Loucy (cell line): Measurements from ENCODE around the gene RNF125.

Experiments used
- H2AFZ ChIP-seq: fragments of 200-600 bp; sonication (generic); 2 replicates; pipeline ENCODE4 v1.6.0; 2016; ENCODE audit warnings: antibody characterized with exemption, mild to moderate bottlenecking, low read length, moderate library complexity
- H3F3A ChIP-seq: fragments of 200-600 bp; 2 replicates; pipeline ENCODE4 v1.6.0; 2016; ENCODE audit warnings: antibody characterized with exemption, low read depth, mild to moderate bottlenecking
- H3K27me3 ChIP-seq: fragments of 200-600 bp; sonication (generic); 2 replicates; pipeline ENCODE4 v1.6.1; 2014; ENCODE audit warnings: low read length, mild to moderate bottlenecking; ENCODE audit not compliant: insufficient read depth, poor library complexity, severe bottlenecking
- H3K36me3 ChIP-seq: fragments of 200-600 bp; sonication (generic); 2 replicates; pipeline ENCODE4 v1.6.1; 2016; ENCODE audit warnings: low read length; ENCODE audit not compliant: insufficient read depth
- H3K4me1 ChIP-seq: fragments of 200-600 bp; sonication (generic); 2 replicates; pipeline ENCODE4 v1.5.1; 2014; ENCODE audit warnings: low read length, mild to moderate bottlenecking; ENCODE audit not compliant: insufficient read depth, poor library complexity, severe bottlenecking
- H3K4me2 ChIP-seq: fragments of 200-600 bp; sonication (generic); 2 replicates; pipeline ENCODE4 v1.6.0; 2014; ENCODE audit warnings: antibody characterized with exemption, low read length, low read depth, mild to moderate bottlenecking; ENCODE audit not compliant: poor library complexity, severe bottlenecking
- H3K4me3 ChIP-seq: fragments of 200-600 bp; sonication (generic); 2 replicates; pipeline ENCODE4 v1.5.1; 2014; ENCODE audit warnings: low read length, mild to moderate bottlenecking, mixed read lengths; ENCODE audit not compliant: poor library complexity, severe bottlenecking
- H3K79me2 ChIP-seq: fragments of 200-600 bp; sonication (generic); 2 replicates; pipeline ENCODE4 v1.6.1; 2014; ENCODE audit warnings: low read length; ENCODE audit not compliant: insufficient read depth
- H3K9ac ChIP-seq: fragments of 200-600 bp; sonication (generic); 2 replicates; pipeline ENCODE4 v1.6.0; 2014; ENCODE audit warnings: mild to moderate bottlenecking, low read depth, low read length, moderate library complexity; ENCODE audit not compliant: poor library complexity, severe bottlenecking
- H3K9me2 ChIP-seq: fragments of 200-600 bp; sonication (generic); replicated peaks from 2 replicates; pipeline ENCODE4 v1.6.1; 2016; ENCODE audit warnings: low read depth, low read length, mixed read lengths
- H3K9me3 ChIP-seq: fragments of 200-600 bp; sonication (generic); 2 replicates; pipeline ENCODE4 v1.6.1; 2014; ENCODE audit warnings: mild to moderate bottlenecking, antibody characterized with exemption, low read length, low read depth; ENCODE audit not compliant: insufficient read depth
- H4K20me1 ChIP-seq: fragments of 200-600 bp; sonication (generic); 2 replicates; pipeline ENCODE4 v1.6.0; 2014; ENCODE audit warnings: antibody characterized with exemption, low read length, mild to moderate bottlenecking; ENCODE audit not compliant: insufficient read depth, poor library complexity, severe bottlenecking
- CTCF ChIP-seq: fragments of 200-600 bp; sonication (generic); conservative IDR thresholded peaks from 2 replicates; pipeline ENCODE4 v1.5.1; 2014; ENCODE audit warnings: mild to moderate bottlenecking, antibody characterized with exemption, low read length
- EZH2phosphoT487 ChIP-seq: fragments of 200-600 bp; IDR thresholded peaks from 2 replicates; pipeline ENCODE4 v1.6.1; 2018; ENCODE audit warnings: antibody characterized with exemption, mild to moderate bottlenecking, moderate library complexity, borderline replicate concordance

RNF125 gene

GRCh38 chr18:31976242-31976641 lies 42.4 kb upstream of the RNF125 start:
- no peak overlapping the region; the same call in 1 of the 2 replicates for H2AFZ ChIP-seq
- H3K9me2 ChIP-seq = no peaks in the 10 kb centered on the region
- no peaks in the 10 kb centered on the region for H3K27me3 ChIP-seq
- TF ChIP-seq EZH2phosphoT487 (no peak), CTCF (no peak)
- H3K4me1 ChIP-seq = no peaks in the 10 kb centered on the region
- H4K20me1 ChIP-seq = no peaks in the 10 kb centered on the region
- no peak overlapping the region for H3K4me2 ChIP-seq
- no peaks in the 10 kb centered on the region for H3F3A ChIP-seq
- H3K9me3 ChIP-seq = no peaks in the 10 kb centered on the region; the same call in 1 of the 2 replicates
- H3K79me2 ChIP-seq = no peaks in the 10 kb centered on the region
- no peak overlapping the region for H3K9ac ChIP-seq
- H3K36me3 ChIP-seq = no peaks in the 10 kb centered on the region
- H3K4me3 ChIP-seq = no peak overlapping the region

- H3K4me3 ChIP-seq = no peak overlapping the region
- no peaks in the 10 kb centered on the region for H4K20me1 ChIP-seq
- H3K9ac ChIP-seq = no peak overlapping the region
- no peaks in the 10 kb centered on the region for H3K27me3 ChIP-seq
- H3K4me2 ChIP-seq = no peak overlapping the region
- no peaks in the 10 kb centered on the region for H3K79me2 ChIP-seq
- H3F3A ChIP-seq = no peaks in the 10 kb centered on the region
- H2AFZ ChIP-seq = peak overlapping the region; percentile 56
- no peaks in the 10 kb centered on the region for H3K9me2 ChIP-seq
- no peaks in the 10 kb centered on the region for H3K4me1 ChIP-seq
- TF ChIP-seq EZH2phosphoT487 (no peak), CTCF (peak; percentile 85)
- H3K9me3 ChIP-seq = no peaks in the 10 kb centered on the region; the same call in 1 of the 2 replicates
- no peaks in the 10 kb centered on the region for H3K36me3 ChIP-seq
Measured at GRCh38 chr18:31977270-31977872, 41.3 kb upstream of the RNF125 start.

- TF ChIP-seq EZH2phosphoT487 (no peak), CTCF (no peak)
- Histone ChIP-seq H4K20me1 (no peaks in the 10 kb centered on the region), H2AFZ (no peak overlapping the region), H3K27me3 (no peaks in the 10 kb centered on the region), H3K9ac (no peak overlapping the region), H3K36me3 (no peaks in the 10 kb centered on the region), H3K9me2 (no peaks in the 10 kb centered on the region), H3F3A (no peaks in the 10 kb centered on the region), H3K4me3 (no peak overlapping the region), H3K9me3 (no peaks in the 10 kb centered on the region; the same call in 1 of the 2 replicates), H3K4me2 (no peak overlapping the region), H3K79me2 (no peaks in the 10 kb centered on the region), H3K4me1 (peaks cover 7% of the 10 kb centered on the region)
Measured at GRCh38 chr18:31978616-31979015, 40.0 kb upstream of the RNF125 start.
